Endothelial cell of umbilical vein (primary cell): ENCODE measurements around the gene LSM14B. TPM values are rescaled to one million over a fixed set of nuclear protein-coding genes. Genes with fewer than 3 reads are reported as not detected.

Source experiments
- BruUV-seq: library from RNA; stranded (reverse); fragments of 400-500 nt; replicated peaks from 2 replicates; lab custom pipeline; 2021; lab: Mats Ljungman, UMichigan
- CTCF ChIA-PET: fragments of 300-600, 350-600 bp; sonication (Branson Sonifier 250); formaldehyde crosslinking; loops from one replicate; lab custom pipeline; 2021; ENCODE audit warnings: antibody characterized with exemption, inconsistent platforms; lab: Charles Lee
- POLR2A ChIA-PET: fragments of 300-600, 350-600 bp; sonication (Branson Sonifier 250); formaldehyde crosslinking; loops from one replicate; lab custom pipeline; 2021; ENCODE audit warnings: antibody characterized with exemption, inconsistent platforms; lab: Charles Lee
- DNase-seq: peaks from one replicate; pipeline ENCODE4 v3.0.0-alpha.2; 2011; ENCODE audit warnings: low read depth, low spot score
- FAIRE-seq: peaks from 2 replicates; lab custom pipeline; 2011; peaks lifted over from hg19 to GRCh38; lab: Jason Lieb, UNC
- H2AFZ ChIP-seq: 2 replicates; pipeline ENCODE4 v1.6.0; 2012; ENCODE audit warnings: low read depth, low read length, control low read depth, inconsistent platforms
- H3K27ac ChIP-seq: 2 replicates; pipeline ENCODE4 v1.5.1; 2011; ENCODE audit warnings: low read depth, mild to moderate bottlenecking, control low read depth, low read length, moderate library complexity; ENCODE audit not compliant: insufficient read depth
- H3K27me3 ChIP-seq, 2 experiments: 2 replicates each; pipeline versions ENCODE4 v1.6.0 to v1.6.1; 2011; ENCODE audit warnings: low read length in 2 of 2, mixed read lengths in 1 of 2; ENCODE audit not compliant: control insufficient read depth in 2 of 2, insufficient read depth in 2 of 2
- H3K36me3 ChIP-seq, 2 experiments: 2 replicates in 1 of 2; 3 replicates in 1 of 2; pipeline ENCODE4 v1.5.1; 2011; ENCODE audit warnings: low read length in 2 of 2, mild to moderate bottlenecking in 1 of 2, moderate library complexity in 1 of 2; ENCODE audit not compliant: control insufficient read depth in 2 of 2, insufficient read depth in 2 of 2; ENCODE audit errors: extremely low read depth in 1 of 2
- H3K4me1 ChIP-seq: 3 replicates; pipeline ENCODE4 v1.5.1; 2011; ENCODE audit warnings: mild to moderate bottlenecking, low read length; ENCODE audit not compliant: control insufficient read depth, insufficient read depth; ENCODE audit errors: extremely low read depth
- H3K4me2 ChIP-seq: 2 replicates; pipeline ENCODE4 v1.6.1; 2011; ENCODE audit warnings: low read length, control low read depth, mixed read lengths; ENCODE audit not compliant: insufficient read depth
- H3K4me3 ChIP-seq, 3 experiments: fragments of 200-600 bp in 1 of 3; sonication (generic), shearing (Covaris generic) in 1 of 3; replicated peaks in 1 of 3; 2 replicates each; pipeline ENCODE4 v1.5.1; 2011 to 2016; ENCODE audit warnings: control low read depth in 3 of 3, low read length in 3 of 3, mild to moderate bottlenecking in 2 of 3, inconsistent platforms in 1 of 3, low read depth in 1 of 3, moderate library complexity in 1 of 3; ENCODE audit not compliant: insufficient read depth in 1 of 3
- H3K79me2 ChIP-seq: 2 replicates; pipeline ENCODE4 v1.6.0; 2012; ENCODE audit warnings: low read length, inconsistent platforms; ENCODE audit not compliant: control insufficient read depth, insufficient read depth
- H3K9ac ChIP-seq: replicated peaks from 2 replicates; pipeline ENCODE3; 2011; ENCODE audit warnings: low read length, control low read depth; ENCODE audit not compliant: insufficient read depth; ENCODE audit errors: extremely low read depth
- H3K9me1 ChIP-seq: replicated peaks from 3 replicates; pipeline ENCODE4 v1.6.0; 2011; ENCODE audit warnings: mild to moderate bottlenecking, low read length; ENCODE audit not compliant: control insufficient read depth, insufficient read depth; ENCODE audit errors: extremely low read depth
- H3K9me3 ChIP-seq: replicated peaks from 2 replicates; pipeline ENCODE4 v1.5.1; 2012; ENCODE audit warnings: low read length, inconsistent platforms; ENCODE audit not compliant: control insufficient read depth, insufficient read depth
- H4K20me1 ChIP-seq: replicated peaks from 2 replicates; pipeline ENCODE3; 2011; ENCODE audit warnings: mild to moderate bottlenecking, low read length; ENCODE audit not compliant: control insufficient read depth, insufficient read depth; ENCODE audit errors: extremely low read depth
- EZH2 ChIP-seq: IDR thresholded peaks from 2 replicates; pipeline ENCODE4 v1.6.1; 2012; ENCODE audit warnings: borderline replicate concordance, low read depth, mild to moderate bottlenecking, moderate library complexity, low read length, inconsistent platforms; ENCODE audit not compliant: severe bottlenecking
- FOS ChIP-seq: IDR thresholded peaks from 2 replicates; pipeline ENCODE4 v1.6.1; 2011; ENCODE audit warnings: mild to moderate bottlenecking, low read length, moderate library complexity, borderline replicate concordance; ENCODE audit not compliant: insufficient read depth
- GATA2 ChIP-seq: IDR thresholded peaks from 2 replicates; pipeline ENCODE4 v1.7.0; 2011; ENCODE audit warnings: low read depth, mild to moderate bottlenecking, moderate library complexity, mixed read lengths, low read length; ENCODE audit not compliant: insufficient read length, insufficient read depth
- JUN ChIP-seq: IDR thresholded peaks from 2 replicates; pipeline ENCODE4 v1.6.1; 2011; ENCODE audit warnings: borderline replicate concordance, low read depth; ENCODE audit not compliant: insufficient read length, insufficient read depth
- MYC ChIP-seq: IDR thresholded peaks from one replicate; pipeline ENCODE4 v1.6.1; 2011; ENCODE audit warnings: mild to moderate bottlenecking, low read depth, low read length
- POLR2A ChIP-seq: IDR thresholded peaks from 2 replicates; pipeline ENCODE4 v1.6.1; 2012; ENCODE audit warnings: low read depth, mild to moderate bottlenecking, control low read depth, low read length
- POLR2AphosphoS5 ChIP-seq: IDR thresholded peaks from 2 replicates; pipeline ENCODE4 v1.6.1; 2012; ENCODE audit warnings: low read depth, mild to moderate bottlenecking, control low read depth, low read length, moderate library complexity; ENCODE audit not compliant: insufficient read depth
- dilution Hi-C: fragments of 300-500 bp; cut with MboI; formaldehyde crosslinking; loops from one replicate; pipeline ENCODE4 v1.15.0; 2019; ENCODE audit warnings: low sequenced_read_pairs; ENCODE audit not compliant: extremely low pct_ligation_motif_present
- intact Hi-C: fragments of 100-400 bp; cut with micrococcal nuclease; formaldehyde crosslinking; loops from one replicate; pipeline ENCODE4 v1.10.0; 2022
- polyA plus RNA-seq, 4 experiments: library from polyadenylated mRNA; depleted of rRNA in 3 of 4; stranded (reverse) in 3 of 4; unstranded in 1 of 4; fragments of >200 nt; gene quantifications; 2 replicates each; pipeline versions ENCODE4 v1.2.1 to v1.2.3, GENCODE V29; 2011 to 2012; ENCODE audit warnings: missing spikeins in 1 of 4
- total RNA-seq: library from RNA; stranded (reverse); gene quantifications from 2 replicates; pipeline ENCODE4 v1.2.3, GENCODE V29; 2021
- TF ChIP-seq, protein P1 (sequence below): IDR thresholded peaks from 2 replicates; pipeline ENCODE4 v1.6.1; 2011; ENCODE audit not compliant: insufficient read depth, insufficient read length
- TF ChIP-seq, protein P2 (sequence below), 2 donors: IDR thresholded peaks; 1 replicate in 1 of 2; 2 replicates in 1 of 2; pipeline ENCODE4 v1.5.1; 2011; ENCODE audit warnings: low read length in 2 of 2, mild to moderate bottlenecking in 2 of 2, moderate library complexity in 2 of 2, control low read depth in 1 of 2, inconsistent platforms in 1 of 2, low read depth in 1 of 2; ENCODE audit not compliant: insufficient read depth in 1 of 2; ENCODE audit errors: extremely low read depth in 1 of 2

LSM14B gene
- total and polyA plus RNA-seq, 2 donors (not counting 3 experiments of a cell fraction or from before 2014, with no cell fraction given): 32.5 to 34.0 TPM

DNA sequence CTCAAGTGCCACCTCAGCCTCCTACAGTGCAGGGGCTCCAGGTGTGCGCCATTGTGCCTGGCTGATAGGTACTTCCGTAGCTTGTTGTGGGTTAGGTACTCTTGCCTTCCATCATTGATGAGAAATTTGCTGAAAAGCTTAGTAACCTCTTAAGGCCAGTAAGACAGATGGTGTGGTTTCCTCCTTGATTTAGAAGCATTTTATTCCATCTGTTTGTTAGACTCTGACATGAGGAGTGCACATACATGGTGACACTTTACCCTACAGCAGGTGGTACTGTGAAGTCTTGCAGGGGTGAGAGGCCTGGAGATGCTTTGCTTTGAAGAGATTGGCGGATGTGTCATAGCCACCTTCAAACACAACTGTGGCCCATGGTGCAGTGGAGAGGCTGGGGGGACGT is 45.8 kb downstream of the LSM14B start:
- H3K27me3 ChIP-seq: no peaks in the 10 kb centered on the region
- no peak for TF ChIP-seq JUN
- no peak for TF ChIP-seq EZH2
- TF ChIP-seq, protein P1, sequence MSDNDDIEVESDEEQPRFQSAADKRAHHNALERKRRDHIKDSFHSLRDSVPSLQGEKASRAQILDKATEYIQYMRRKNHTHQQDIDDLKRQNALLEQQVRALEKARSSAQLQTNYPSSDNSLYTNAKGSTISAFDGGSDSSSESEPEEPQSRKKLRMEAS: no peak
- TF ChIP-seq POLR2A: no peak
- TF ChIP-seq MYC: no peak
- TF ChIP-seq GATA2: no peak
- TF ChIP-seq, protein P2, sequence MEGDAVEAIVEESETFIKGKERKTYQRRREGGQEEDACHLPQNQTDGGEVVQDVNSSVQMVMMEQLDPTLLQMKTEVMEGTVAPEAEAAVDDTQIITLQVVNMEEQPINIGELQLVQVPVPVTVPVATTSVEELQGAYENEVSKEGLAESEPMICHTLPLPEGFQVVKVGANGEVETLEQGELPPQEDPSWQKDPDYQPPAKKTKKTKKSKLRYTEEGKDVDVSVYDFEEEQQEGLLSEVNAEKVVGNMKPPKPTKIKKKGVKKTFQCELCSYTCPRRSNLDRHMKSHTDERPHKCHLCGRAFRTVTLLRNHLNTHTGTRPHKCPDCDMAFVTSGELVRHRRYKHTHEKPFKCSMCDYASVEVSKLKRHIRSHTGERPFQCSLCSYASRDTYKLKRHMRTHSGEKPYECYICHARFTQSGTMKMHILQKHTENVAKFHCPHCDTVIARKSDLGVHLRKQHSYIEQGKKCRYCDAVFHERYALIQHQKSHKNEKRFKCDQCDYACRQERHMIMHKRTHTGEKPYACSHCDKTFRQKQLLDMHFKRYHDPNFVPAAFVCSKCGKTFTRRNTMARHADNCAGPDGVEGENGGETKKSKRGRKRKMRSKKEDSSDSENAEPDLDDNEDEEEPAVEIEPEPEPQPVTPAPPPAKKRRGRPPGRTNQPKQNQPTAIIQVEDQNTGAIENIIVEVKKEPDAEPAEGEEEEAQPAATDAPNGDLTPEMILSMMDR (IDR thresholded peaks at IDR 0.05; ENCODE audit: extremely low read depth in 1 of 2, insufficient read depth in 1 of 2, low read depth in 1 of 2, low read length in 2 of 2): no peak
- no peak for TF ChIP-seq FOS
- no peak for TF ChIP-seq POLR2AphosphoS5
- no peaks in the 10 kb centered on the region for H3K9me3 ChIP-seq
- BruUV-seq: no TSS peak
- CTCF ChIA-PET: no interaction called here
- no peak overlapping the region for H2AFZ ChIP-seq
- no peak overlapping the region for H3K9ac ChIP-seq
- peaks cover 2 to 34% of the 10 kb centered on the region in 2 experiments for H3K36me3 ChIP-seq
- FAIRE-seq: no peak
- no peak overlapping the region for H3K27ac ChIP-seq
- no peak overlapping the region for H3K4me3 ChIP-seq
- POLR2A ChIA-PET: interaction anchor here (0.7 kb wide), 1 partner anchor 17 kb away, joined by 4 read pairs; no protein-coding TSS in a partner anchor
- H4K20me1 ChIP-seq: no peaks in the 10 kb centered on the region
- no peaks in the 10 kb centered on the region for H3K9me1 ChIP-seq
- H3K79me2 ChIP-seq: no peaks in the 10 kb centered on the region
- no peaks in the 10 kb centered on the region for H3K4me1 ChIP-seq
- H3K4me2 ChIP-seq: no peak overlapping the region
- DNase-seq: no peak
- dilution Hi-C loops (no loop called here), intact Hi-C loops (no loop called here)
